ENCODE measurements around the gene BTBD16. TPM values are rescaled to one million over a fixed set of nuclear protein-coding genes. Genes with fewer than 3 reads are reported as not detected.

Gene BTBD16
- total RNA-seq: not detected

DNA sequence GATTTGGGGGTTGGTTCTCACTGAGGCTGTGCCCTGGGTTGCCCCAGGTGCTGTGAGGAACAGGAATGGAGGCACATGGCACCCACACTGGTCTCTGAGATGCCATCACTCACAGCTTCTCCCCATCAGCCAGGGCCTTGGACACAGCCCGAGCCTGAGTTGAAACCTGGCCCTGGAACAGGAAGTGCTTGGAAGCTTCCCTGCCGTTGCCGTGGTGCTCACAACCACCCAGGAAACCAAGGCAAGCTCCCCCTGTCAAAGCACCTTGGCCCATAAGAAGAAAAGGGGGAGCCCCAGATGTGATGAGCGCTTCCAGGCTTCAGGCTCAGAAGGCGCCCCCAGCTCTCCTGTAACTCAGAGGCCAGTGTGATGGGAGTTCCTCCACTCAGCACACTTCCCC, at the start of gene BTBD16:
TSS of gene BTBD16 (plus strand) at position 221 of the 400 bp plus-strand sequence. CDS start 3,786 bp downstream, outside the sequence.
- CTCF ChIA-PET: interaction anchor here (0.7 to 1.3 kb wide), 3 partner anchors 15 to 28 kb away, joined by 3 read pairs; no protein-coding TSS in a partner anchor
- POLR2A ChIA-PET: interaction anchor here (0.8 kb wide), 1 partner anchor 293 kb away, joined by 3 read pairs; no protein-coding TSS in a partner anchor
- Mint-ChIP-seq H3K4me3 (no peak within 1 kb of the TSS), H3K36me3 (ENCODE audit: low read depth) (no peaks in the 10 kb centered on the region), H3K9me3 (no peaks in the 10 kb centered on the region), H3K27ac (no peak within 1 kb of the TSS), H3K4me1 (no peaks in the 10 kb centered on the region), H3K27me3 (peaks cover 5% of the 10 kb centered on the region)
- no peak for DNase-seq

DNA sequence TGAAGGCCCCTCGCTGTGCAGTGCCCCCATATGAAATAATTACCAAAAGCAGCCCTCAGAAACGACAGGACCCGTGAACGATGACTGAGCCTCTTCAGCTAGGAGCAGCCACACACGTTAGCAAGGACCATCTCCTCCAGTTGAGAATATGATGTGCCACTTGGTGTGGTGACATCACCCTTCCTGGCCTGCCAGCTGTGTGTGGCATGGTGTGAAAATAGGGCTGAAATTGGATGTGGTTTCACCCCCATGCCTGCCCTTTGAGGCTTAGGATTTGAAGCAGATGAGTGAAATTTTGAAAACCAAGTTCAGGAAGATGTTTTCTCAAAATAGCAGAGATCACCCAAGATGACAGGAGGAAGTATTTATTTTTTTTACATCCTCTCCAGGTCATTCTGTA, 49.1 kb upstream of the BTBD16 start:
- ChIA-PET CTCF (interaction anchor here (0.6 kb wide), 1 partner anchor 74 kb away, joined by 5 read pairs; no protein-coding TSS in a partner anchor), POLR2A (no interaction called here)
- H3K9me3 Mint-ChIP-seq: no peaks in the 10 kb centered on the region
- H3K27ac Mint-ChIP-seq: no peak overlapping the region
- no peak for DNase-seq
- no peak overlapping the region for H3K4me3 Mint-ChIP-seq
- H3K27me3 Mint-ChIP-seq: peaks cover 13% of the 10 kb centered on the region
- H3K4me1 Mint-ChIP-seq: no peaks in the 10 kb centered on the region
- H3K36me3 Mint-ChIP-seq (ENCODE audit: low read depth): no peaks in the 10 kb centered on the region

DNA sequence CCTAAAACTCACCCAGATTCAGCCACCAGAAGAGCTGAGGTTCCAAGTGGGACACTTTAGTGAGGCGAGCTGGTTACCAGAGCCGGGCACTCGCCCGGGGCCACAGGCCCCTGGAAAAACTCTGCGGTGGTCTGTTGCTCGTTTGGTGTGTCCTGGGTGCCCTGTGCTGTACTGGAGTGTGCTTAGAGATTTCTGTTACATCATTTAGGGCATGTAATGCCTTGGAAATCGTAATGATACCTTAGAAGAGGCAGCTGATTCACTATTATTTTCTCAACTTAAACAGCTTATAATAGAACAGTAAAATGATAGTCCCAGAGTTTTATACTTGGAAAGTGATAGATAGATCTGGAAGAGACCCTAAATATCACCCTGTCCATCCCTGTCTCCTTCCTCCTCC, 48.5 kb upstream of the BTBD16 start:
- DNase-seq: no peak
- ChIA-PET POLR2A (no interaction called here), CTCF (no interaction called here)
- H3K27me3 Mint-ChIP-seq: peaks cover 15% of the 10 kb centered on the region
- no peaks in the 10 kb centered on the region for H3K4me1 Mint-ChIP-seq
- no peaks in the 10 kb centered on the region for H3K9me3 Mint-ChIP-seq
- no peaks in the 10 kb centered on the region for H3K36me3 Mint-ChIP-seq (ENCODE audit: low read depth)
- H3K4me3 Mint-ChIP-seq: no peak overlapping the region
- no peak overlapping the region for H3K27ac Mint-ChIP-seq

DNA sequence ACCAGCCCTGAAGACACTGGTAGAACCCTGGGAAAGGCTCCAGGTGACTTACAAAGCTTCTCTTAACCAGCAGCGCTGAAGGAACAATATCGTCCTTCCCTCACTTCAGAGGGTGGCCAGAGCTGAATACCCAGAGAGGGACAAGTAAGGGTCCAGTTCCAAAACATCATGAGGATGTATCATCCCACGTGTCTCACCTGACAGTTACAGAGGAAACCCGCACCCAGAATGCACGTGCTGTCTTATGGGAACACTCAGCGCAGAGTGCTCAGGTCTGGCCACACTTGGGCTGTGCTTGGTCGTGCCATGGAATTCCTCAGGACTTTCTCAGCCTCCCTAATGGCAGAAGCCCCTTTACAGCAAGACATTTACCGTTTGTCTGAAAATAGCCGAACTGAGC, 46.9 kb upstream of the BTBD16 start:
- Mint-ChIP-seq H3K4me1 (no peaks in the 10 kb centered on the region), H3K4me3 (no peak overlapping the region), H3K27me3 (peaks cover 17% of the 10 kb centered on the region), H3K36me3 (ENCODE audit: low read depth) (no peaks in the 10 kb centered on the region), H3K27ac (no peak overlapping the region), H3K9me3 (no peaks in the 10 kb centered on the region)
- ChIA-PET POLR2A (no interaction called here), CTCF (no interaction called here)
- no peak for DNase-seq

DNA sequence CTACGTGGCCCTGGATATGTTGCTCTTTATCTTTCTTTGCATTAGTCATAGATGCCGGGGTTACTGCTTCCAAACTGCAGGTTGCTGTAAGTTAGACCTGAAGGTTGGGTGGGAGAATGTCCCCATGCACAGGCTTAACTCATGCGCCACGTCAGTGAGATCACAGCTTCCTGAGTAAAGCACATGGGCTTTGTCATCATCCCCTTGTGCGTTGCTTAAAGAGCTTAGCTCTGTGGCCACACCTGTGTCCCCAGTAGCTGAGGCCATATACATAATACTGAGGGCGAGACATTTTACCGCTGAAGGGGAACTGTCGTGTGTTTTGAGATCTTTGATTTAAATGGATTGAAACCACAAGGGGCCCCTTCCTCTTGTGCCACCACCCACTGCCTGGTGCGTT, 45.8 kb upstream of the BTBD16 start:
- H3K4me3 Mint-ChIP-seq: no peak overlapping the region
- H3K27ac Mint-ChIP-seq: no peak overlapping the region
- no peaks in the 10 kb centered on the region for H3K4me1 Mint-ChIP-seq
- no peak for DNase-seq
- H3K27me3 Mint-ChIP-seq: peaks cover 17% of the 10 kb centered on the region
- H3K9me3 Mint-ChIP-seq: no peaks in the 10 kb centered on the region
- POLR2A ChIA-PET: no interaction called here
- no peaks in the 10 kb centered on the region for H3K36me3 Mint-ChIP-seq (ENCODE audit: low read depth)
- CTCF ChIA-PET: no interaction called here

DNA sequence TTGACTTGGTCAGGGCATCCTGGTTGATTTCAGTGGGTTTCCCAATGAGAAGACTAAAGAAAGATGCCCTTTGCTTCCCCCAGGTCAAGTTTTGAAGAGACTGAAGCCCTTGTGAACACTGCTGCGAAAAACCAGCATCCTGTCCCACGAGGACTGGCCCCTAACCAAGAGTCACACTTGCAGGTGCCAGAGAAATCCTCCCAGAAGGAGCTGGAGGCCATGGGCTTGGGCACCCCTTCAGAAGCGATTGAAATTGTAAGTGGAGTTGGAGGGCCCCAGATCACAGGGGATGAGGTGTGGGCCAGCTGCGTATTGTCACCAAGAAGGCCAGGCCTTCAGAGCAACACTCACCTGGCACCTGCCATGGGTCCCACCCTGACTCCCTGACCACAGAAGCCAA, 43.3 kb upstream of the BTBD16 start:
- no peak overlapping the region for H3K4me3 Mint-ChIP-seq
- no peaks in the 10 kb centered on the region for H3K36me3 Mint-ChIP-seq (ENCODE audit: low read depth)
- no peak for DNase-seq
- H3K27ac Mint-ChIP-seq: no peak overlapping the region
- no peaks in the 10 kb centered on the region for H3K9me3 Mint-ChIP-seq
- peaks cover 17% of the 10 kb centered on the region for H3K27me3 Mint-ChIP-seq
- CTCF ChIA-PET: no interaction called here
- H3K4me1 Mint-ChIP-seq: no peaks in the 10 kb centered on the region
- POLR2A ChIA-PET: no interaction called here

DNA sequence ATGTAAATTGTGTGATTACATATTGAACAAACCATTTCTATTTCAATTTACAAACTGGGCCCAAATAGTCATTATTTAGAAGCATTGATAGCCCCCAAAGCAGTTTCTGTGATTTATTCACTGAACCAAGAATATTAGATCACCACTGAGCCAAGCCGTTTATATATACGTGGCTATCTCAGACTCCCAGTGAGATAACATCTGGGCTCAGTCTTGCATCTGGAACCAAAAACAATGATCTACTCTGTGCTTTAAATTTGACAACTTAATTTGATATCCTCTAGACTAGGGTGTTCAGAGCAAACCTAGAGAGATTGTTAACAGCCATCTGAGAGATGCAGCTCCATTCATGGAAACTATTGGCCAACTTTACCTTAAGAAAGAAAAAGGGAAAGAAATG, 41.4 kb upstream of the BTBD16 start:
- CTCF ChIA-PET: no interaction called here
- POLR2A ChIA-PET: no interaction called here
- Mint-ChIP-seq H3K36me3 (ENCODE audit: low read depth) (no peaks in the 10 kb centered on the region), H3K27ac (no peak overlapping the region), H3K4me3 (no peak overlapping the region), H3K9me3 (no peaks in the 10 kb centered on the region), H3K4me1 (no peaks in the 10 kb centered on the region), H3K27me3 (peaks cover 15% of the 10 kb centered on the region)
- DNase-seq: no peak

DNA sequence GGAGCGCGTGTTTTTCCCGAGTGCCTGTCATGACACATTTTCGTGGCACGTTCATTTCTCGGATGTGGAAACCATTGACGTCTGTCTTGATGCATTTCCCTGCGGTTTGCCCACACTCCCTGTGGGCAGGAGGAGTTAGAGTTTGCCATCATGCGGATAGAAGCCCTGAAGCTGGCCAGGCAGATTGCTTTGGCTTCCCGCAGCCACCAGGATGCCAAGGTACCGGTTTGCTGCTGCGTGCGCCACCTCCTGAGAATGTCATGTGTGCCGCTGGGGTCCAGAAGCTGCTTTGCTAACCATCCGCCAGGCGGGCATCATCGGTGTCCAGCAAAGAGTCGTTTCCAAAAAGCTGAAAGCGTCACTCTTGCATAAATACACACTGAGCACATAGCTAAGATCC, 40.9 kb upstream of the BTBD16 start:
- H3K27me3 Mint-ChIP-seq: peaks cover 11% of the 10 kb centered on the region
- ChIA-PET CTCF (no interaction called here), POLR2A (no interaction called here)
- no peak overlapping the region for H3K4me3 Mint-ChIP-seq
- H3K36me3 Mint-ChIP-seq (ENCODE audit: low read depth): no peaks in the 10 kb centered on the region
- no peak for DNase-seq
- H3K9me3 Mint-ChIP-seq: no peaks in the 10 kb centered on the region
- no peak overlapping the region for H3K27ac Mint-ChIP-seq
- H3K4me1 Mint-ChIP-seq: no peaks in the 10 kb centered on the region

DNA sequence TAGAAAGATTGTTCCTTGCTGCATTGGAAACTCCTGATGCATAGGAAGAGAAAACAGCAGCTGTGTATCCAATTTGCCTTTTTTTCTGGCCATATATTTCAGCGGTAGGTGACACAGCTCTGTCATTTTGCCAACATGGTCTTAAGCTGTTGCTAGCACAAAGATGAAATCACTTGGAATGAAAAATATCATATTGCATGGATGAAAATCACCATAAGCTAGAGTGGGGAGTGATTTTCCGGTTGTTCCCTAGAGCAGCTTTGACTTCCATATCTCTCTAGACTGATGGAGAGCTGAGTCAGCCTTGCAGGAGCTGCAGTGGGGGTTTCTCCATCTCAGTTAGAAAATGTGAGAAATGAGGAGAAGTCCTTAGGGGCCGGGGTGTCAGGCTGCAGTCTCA, 38.3 kb upstream of the BTBD16 start:
- CTCF ChIA-PET: no interaction called here
- no peak for DNase-seq
- Mint-ChIP-seq H3K27me3 (peaks cover 5% of the 10 kb centered on the region), H3K9me3 (no peaks in the 10 kb centered on the region), H3K36me3 (ENCODE audit: low read depth) (no peaks in the 10 kb centered on the region), H3K4me1 (no peaks in the 10 kb centered on the region), H3K4me3 (no peak overlapping the region), H3K27ac (no peak overlapping the region)
- POLR2A ChIA-PET: no interaction called here

DNA sequence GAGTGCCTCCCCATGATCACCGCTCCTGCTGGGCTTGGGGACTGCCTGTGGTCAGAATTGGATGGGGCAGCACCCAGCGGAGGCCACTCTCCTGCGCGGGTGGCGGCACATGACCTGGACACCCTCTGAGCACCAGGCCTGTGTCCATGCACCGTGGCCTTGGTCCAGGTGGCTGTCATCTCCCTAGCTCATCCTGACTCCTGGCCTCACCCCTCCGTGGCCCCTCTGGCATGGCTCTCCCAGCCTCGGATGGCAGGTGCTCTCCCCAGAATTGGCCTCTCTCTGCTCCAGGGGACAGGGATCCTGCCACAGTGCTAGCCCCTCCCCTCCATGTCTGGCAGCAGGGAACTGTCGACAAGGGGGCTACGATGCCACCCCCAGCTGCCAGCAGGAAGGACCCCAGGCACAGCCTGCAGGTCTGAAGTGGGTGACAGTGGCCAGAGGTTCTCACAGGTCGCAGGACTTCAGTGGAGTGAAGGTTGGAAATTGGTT, 37.2 kb upstream of the BTBD16 start:
- CTCF ChIA-PET: no interaction called here
- Mint-ChIP-seq H3K27me3 (peaks cover 3% of the 10 kb centered on the region), H3K36me3 (ENCODE audit: low read depth) (no peaks in the 10 kb centered on the region), H3K9me3 (no peaks in the 10 kb centered on the region), H3K27ac (no peak overlapping the region), H3K4me3 (no peak overlapping the region), H3K4me1 (no peaks in the 10 kb centered on the region)
- POLR2A ChIA-PET: no interaction called here
- no peak for DNase-seq

DNA sequence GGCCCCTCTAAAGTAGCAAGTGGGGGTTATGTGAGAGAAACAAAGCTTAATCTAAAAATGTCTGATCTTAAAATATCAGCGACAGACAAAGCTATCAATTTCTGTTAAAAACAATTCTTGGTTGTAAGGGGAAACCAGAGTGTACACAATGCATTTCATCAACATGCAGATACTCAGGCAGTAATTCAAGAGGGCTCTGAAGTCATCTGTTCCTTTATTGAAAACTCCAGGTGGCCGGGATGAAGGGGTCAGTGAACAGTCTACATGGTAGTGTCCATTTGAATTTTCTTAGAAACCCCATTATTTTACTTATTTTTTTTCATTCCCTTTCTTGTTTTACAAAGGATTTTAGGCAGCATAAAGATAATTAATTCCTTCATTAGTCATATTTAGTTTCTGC, 36.7 kb upstream of the BTBD16 start:
- no peak for DNase-seq
- H3K4me1 Mint-ChIP-seq: no peaks in the 10 kb centered on the region
- H3K27ac Mint-ChIP-seq: no peak overlapping the region
- H3K36me3 Mint-ChIP-seq (ENCODE audit: low read depth): no peaks in the 10 kb centered on the region
- CTCF ChIA-PET: no interaction called here
- H3K4me3 Mint-ChIP-seq: no peak overlapping the region
- H3K9me3 Mint-ChIP-seq: no peaks in the 10 kb centered on the region
- POLR2A ChIA-PET: no interaction called here
- peaks cover 3% of the 10 kb centered on the region for H3K27me3 Mint-ChIP-seq

DNA sequence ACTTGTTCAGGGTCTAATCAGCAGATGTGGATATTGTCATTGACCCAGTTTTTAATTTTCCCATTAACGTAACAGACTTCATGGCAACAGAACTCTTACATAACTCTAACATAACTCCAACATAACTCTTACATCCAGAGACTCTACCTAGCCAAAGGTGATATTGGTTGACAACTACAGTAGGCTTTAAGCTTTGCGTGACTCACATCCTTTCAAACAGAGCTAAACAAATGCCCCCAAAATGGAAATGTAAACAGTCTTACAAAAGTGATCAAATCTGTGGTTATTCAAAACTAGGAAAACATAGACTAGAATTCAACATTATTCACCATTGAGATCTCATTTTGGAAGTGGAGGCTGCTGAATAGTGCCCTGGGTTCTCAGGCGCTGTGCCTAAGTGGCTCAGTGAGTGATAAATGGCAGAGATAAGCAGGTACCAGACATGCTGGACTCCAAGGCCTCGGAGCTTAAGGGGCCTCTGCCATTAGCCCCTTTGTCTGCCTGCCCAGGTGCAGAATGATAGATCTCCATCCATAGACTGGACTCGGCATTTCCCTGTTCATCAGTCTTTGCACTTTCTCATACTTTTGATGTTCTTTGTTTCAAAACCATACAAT, 34.3 kb upstream of the BTBD16 start:
- POLR2A ChIA-PET: no interaction called here
- Mint-ChIP-seq H3K27me3 (peaks cover 3% of the 10 kb centered on the region), H3K27ac (no peak overlapping the region), H3K36me3 (ENCODE audit: low read depth) (no peaks in the 10 kb centered on the region), H3K4me1 (no peaks in the 10 kb centered on the region), H3K9me3 (no peaks in the 10 kb centered on the region), H3K4me3 (no peak overlapping the region)
- no peak for DNase-seq
- CTCF ChIA-PET: no interaction called here

DNA sequence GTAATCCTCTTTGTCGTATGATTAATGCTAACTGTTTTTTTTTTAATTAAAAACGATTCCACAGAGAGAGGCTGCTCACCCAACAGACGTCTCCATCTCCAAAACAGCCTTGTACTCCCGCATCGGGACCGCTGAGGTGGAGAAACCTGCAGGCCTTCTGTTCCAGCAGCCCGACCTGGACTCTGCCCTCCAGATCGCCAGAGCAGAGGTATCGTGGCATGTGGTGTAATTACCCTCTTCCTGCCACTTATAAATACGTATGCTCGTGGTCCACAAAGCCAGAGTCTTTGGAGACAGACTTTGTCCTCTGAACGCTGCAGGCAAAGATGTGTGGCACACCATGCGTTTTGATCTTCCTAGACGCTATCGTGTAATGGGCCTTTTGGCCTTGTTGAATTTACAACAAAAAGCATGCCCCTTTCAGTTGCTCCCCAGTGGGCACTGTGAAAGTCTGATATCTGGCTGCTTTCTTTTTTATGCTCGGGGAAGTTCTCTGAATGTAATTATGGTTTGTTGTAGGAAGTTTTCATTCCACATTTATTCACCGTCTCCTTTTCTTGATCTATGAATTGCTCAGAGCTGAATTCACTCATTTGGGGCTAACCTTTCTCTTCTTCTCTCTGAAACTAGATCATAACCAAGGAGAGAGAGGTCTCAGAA, 33.6 kb upstream of the BTBD16 start:
- Mint-ChIP-seq H3K4me1 (no peaks in the 10 kb centered on the region), H3K27ac (no peak overlapping the region), H3K9me3 (no peaks in the 10 kb centered on the region), H3K4me3 (no peak overlapping the region), H3K36me3 (ENCODE audit: low read depth) (no peaks in the 10 kb centered on the region), H3K27me3 (peaks cover 3% of the 10 kb centered on the region)
- POLR2A ChIA-PET: no interaction called here
- CTCF ChIA-PET: no interaction called here
- DNase-seq: no peak

DNA sequence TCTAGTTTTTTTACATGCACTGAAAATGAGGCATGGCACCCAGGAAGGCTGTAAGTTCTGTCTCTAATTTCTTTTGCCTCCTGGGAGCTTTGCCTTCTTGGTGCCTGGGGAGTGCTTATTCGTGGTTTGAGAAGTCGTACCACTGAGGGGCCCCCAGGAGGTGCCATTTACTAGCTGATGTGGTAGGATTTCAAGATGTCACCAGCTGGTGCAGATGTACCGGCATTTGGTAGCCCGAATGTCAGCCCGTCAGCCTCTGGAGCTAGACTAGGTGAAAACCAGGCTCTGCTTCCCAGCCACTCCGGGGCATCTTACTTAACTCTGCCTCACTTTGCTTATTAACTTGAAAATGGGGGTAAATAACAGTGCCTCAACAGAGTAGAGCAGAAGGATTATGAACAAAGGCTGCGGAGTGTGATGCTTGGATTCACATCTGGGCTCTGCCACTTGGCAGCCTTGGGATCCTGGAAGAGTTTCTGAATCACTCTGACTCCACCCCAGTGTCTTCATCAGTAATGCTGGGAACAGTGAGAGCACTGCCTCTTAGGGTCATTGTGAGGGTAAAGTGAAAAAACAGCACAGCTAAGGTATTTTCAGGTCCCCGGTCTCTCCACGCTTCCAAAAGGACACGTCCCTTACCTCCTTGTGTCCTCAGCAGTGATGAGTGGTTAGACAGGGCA, 31.4 kb upstream of the BTBD16 start:
- ChIA-PET CTCF (no interaction called here), POLR2A (no interaction called here)
- H3K27me3 Mint-ChIP-seq: peaks cover 3% of the 10 kb centered on the region
- no peak overlapping the region for H3K27ac Mint-ChIP-seq
- no peaks in the 10 kb centered on the region for H3K4me1 Mint-ChIP-seq
- no peak for DNase-seq
- no peak overlapping the region for H3K4me3 Mint-ChIP-seq
- H3K9me3 Mint-ChIP-seq: no peaks in the 10 kb centered on the region
- H3K36me3 Mint-ChIP-seq (ENCODE audit: low read depth): no peaks in the 10 kb centered on the region

All from activated CD4-positive, alpha-beta memory T cell treated with anti-CD3 and anti-CD28 coated beads, Interleukin-2, amount 10 ng/mL, durations not matched to agents 7 days and 5 days (primary cell).